ENCODE measurements around the gene PCBP3. TPM values are rescaled to one million over a fixed set of nuclear protein-coding genes. Genes with fewer than 3 reads are reported as not detected.

The PCBP3 gene
- total RNA-seq, 1 donor from 2014 or later = not detected

DNA sequence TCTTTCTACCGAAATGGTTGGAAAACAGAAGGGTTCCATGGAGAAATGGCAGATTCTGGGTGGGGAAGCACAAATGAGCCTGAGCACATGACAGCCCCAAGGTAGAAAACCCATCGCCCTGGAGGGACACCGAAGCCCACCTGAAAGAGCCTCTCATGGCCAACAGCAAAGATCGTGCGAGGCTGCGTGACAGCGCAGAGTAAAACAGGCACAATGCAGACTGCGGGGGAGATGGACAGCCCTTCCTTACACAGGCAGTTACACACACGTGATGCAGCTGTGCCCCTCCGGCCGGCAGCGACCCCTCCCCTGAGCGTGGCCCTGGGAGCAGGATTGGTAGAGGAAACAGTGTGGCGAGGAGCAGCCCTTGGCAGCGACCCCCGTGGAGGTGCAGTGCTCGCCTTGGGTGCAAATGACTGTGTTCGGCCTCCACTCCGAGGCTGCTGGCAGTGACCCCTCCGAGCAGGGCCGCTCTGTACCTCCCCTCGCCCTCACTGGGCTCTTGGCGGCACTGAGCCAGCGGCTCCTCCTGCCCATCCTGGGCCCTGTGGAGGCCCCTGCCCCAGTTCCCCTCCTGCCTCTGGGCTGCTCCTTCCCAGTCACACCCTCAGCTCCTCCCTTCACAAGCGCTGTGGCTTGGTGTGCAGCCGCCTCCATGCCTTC is 217.1 kb downstream of the PCBP3 start:
- H3K36me3 ChIP-seq (ENCODE audit: control insufficient read depth, insufficient read depth, low read length) = no peaks in the 10 kb centered on the region
- DNase-seq (ENCODE audit: low read depth) (no peak), FAIRE-seq (no peak)
- H3K4me3 ChIP-seq (ENCODE audit: low read depth, low read length) = no peak overlapping the region
- TF ChIP-seq, protein P1, sequence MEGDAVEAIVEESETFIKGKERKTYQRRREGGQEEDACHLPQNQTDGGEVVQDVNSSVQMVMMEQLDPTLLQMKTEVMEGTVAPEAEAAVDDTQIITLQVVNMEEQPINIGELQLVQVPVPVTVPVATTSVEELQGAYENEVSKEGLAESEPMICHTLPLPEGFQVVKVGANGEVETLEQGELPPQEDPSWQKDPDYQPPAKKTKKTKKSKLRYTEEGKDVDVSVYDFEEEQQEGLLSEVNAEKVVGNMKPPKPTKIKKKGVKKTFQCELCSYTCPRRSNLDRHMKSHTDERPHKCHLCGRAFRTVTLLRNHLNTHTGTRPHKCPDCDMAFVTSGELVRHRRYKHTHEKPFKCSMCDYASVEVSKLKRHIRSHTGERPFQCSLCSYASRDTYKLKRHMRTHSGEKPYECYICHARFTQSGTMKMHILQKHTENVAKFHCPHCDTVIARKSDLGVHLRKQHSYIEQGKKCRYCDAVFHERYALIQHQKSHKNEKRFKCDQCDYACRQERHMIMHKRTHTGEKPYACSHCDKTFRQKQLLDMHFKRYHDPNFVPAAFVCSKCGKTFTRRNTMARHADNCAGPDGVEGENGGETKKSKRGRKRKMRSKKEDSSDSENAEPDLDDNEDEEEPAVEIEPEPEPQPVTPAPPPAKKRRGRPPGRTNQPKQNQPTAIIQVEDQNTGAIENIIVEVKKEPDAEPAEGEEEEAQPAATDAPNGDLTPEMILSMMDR (IDR thresholded peaks at IDR 0.05; ENCODE audit: insufficient read depth, low read length, severe bottlenecking) = no peak
- H3K27me3 ChIP-seq (ENCODE audit: control insufficient read depth, insufficient read depth, low read length) = no peaks in the 10 kb centered on the region

DNA sequence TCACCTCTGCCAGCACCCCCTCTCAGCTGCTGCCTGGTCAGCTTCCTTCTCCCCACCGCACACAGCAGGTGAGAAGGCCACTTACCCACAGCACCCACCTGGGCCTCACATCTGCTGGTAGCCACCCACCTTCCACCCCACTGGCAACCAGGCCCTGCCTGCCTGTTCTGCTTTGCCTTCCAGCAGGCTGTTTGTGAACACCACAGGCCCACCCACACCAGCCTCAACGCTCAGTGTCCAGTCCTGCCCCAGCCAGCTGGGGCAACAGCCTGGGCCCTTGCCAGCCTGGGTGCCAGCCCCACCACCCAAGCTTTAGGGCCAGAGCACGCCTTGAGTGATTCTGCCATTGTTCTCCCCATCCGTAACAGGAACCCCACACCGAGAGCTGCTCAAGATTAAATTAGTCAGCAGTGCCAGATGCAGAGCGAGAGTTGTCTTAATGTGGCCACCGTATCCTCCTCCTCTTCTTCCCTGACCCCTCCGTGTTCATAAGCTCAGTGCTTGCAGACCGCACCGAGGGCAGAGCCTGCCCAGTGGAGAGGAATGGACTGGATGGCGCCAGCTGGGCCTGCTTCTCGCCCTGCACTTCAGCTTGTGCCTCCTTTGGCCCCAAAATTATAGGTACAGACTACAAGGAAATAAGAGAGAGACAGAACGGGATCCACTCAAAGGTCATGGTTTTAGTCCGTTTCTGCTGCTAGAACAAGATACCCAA is 217.8 kb downstream of the PCBP3 start:
- DNase-seq (ENCODE audit: low read depth) = no peak
- no peak overlapping the region for H3K4me3 ChIP-seq (ENCODE audit: low read depth, low read length)
- TF ChIP-seq, protein P1 (IDR thresholded peaks at IDR 0.05; ENCODE audit: insufficient read depth, low read length, severe bottlenecking) = no peak
- H3K27me3 ChIP-seq (ENCODE audit: control insufficient read depth, insufficient read depth, low read length) = no peaks in the 10 kb centered on the region
- FAIRE-seq = no peak
- no peaks in the 10 kb centered on the region for H3K36me3 ChIP-seq (ENCODE audit: control insufficient read depth, insufficient read depth, low read length)

DNA sequence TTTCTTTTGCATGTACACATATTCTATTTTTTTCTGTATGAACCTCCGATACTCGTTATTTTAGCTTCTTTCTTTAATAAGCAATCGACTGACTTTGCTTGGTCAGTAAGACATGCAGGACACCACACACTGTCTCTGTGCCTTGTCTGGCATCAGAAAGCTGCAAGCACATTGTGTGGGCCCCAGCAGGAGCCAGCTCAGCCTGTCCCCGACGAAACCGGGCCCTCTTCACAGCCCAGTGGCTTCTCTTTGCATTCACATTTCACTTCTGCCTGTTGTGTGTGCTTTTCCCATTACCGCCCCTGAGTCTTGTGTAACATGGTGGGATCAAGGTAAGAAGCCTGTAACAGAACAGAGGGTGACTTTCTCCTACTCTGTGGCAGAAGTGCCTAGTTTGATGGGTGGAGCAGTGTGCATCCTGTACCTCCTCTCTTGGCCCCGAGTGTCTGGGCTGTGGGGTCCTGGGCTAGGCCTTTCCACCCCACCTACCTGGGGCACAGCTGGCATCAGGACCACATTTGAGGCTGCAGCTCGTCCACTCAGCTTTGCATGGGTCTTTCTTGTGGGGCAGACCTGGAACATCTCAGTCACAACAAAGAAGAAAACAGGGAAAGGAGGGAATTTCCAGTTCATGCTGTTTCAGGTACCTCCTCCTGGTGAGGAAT is 219.2 kb downstream of the PCBP3 start:
- TF ChIP-seq, protein P1 (IDR thresholded peaks at IDR 0.05; ENCODE audit: insufficient read depth, low read length, severe bottlenecking) = no peak
- no peaks in the 10 kb centered on the region for H3K36me3 ChIP-seq (ENCODE audit: control insufficient read depth, insufficient read depth, low read length)
- FAIRE-seq (peak; percentile 40), DNase-seq (ENCODE audit: low read depth) (no peak)
- H3K4me3 ChIP-seq (ENCODE audit: low read depth, low read length) = no peak overlapping the region
- no peaks in the 10 kb centered on the region for H3K27me3 ChIP-seq (ENCODE audit: control insufficient read depth, insufficient read depth, low read length)

GRCh38 chr21:45863267-45863666 is 219.7 kb downstream of the PCBP3 start:
- Histone ChIP-seq H3K4me3 (ENCODE audit: low read depth, low read length) (no peak overlapping the region), H3K36me3 (ENCODE audit: control insufficient read depth, insufficient read depth, low read length) (no peaks in the 10 kb centered on the region), H3K27me3 (ENCODE audit: control insufficient read depth, insufficient read depth, low read length) (no peaks in the 10 kb centered on the region)
- DNase-seq (ENCODE audit: low read depth) = no peak
- FAIRE-seq = no peak
- TF ChIP-seq, protein P1 (IDR thresholded peaks at IDR 0.05; ENCODE audit: insufficient read depth, low read length, severe bottlenecking) = no peak

- FAIRE-seq = no peak
- no peak for DNase-seq (ENCODE audit: low read depth)
- Histone ChIP-seq H3K36me3 (ENCODE audit: control insufficient read depth, insufficient read depth, low read length) (no peaks in the 10 kb centered on the region), H3K4me3 (ENCODE audit: low read depth, low read length) (no peak overlapping the region), H3K27me3 (ENCODE audit: control insufficient read depth, insufficient read depth, low read length) (no peaks in the 10 kb centered on the region)
- TF ChIP-seq, protein P1 (IDR thresholded peaks at IDR 0.05; ENCODE audit: insufficient read depth, low read length, severe bottlenecking) = no peak
These were observed 220.2 kb downstream of the PCBP3 start for GRCh38 chr21:45863751-45864150.

Data from bronchial epithelial cell (primary cell).